Coronary artery (tissue), 2 donors: ENCODE results near the gene HIF3A.

Experiments used
- DNase-seq: peaks from one replicate; pipeline ENCODE4 v3.0.0-alpha.2; 2017; ENCODE audit warnings: low spot score
- H3K27ac ChIP-seq, 2 donors: fragments of 200-600 bp; sonication (generic); one replicate each; pipeline ENCODE4 v1.5.1; 2016 to 2019
- H3K4me3 ChIP-seq: fragments of 200-600 bp; sonication (generic); 2 replicates; pipeline ENCODE4 v1.5.1; 2016; ENCODE audit warnings: mild to moderate bottlenecking, moderate library complexity
- TF ChIP-seq, protein P1 (sequence below): fragments of 200-600 bp; sonication (generic); IDR thresholded peaks from one replicate; pipeline ENCODE4 v1.5.1; 2019; ENCODE audit warnings: antibody characterized with exemption

The HIF3A gene

GRCh38 chr19:46330319-46330918, 33.6 kb downstream of the HIF3A start:
- Histone ChIP-seq H3K4me3 (no peak overlapping the region), H3K27ac (no peak overlapping the region)
- no peak for DNase-seq
- TF ChIP-seq, protein P1, sequence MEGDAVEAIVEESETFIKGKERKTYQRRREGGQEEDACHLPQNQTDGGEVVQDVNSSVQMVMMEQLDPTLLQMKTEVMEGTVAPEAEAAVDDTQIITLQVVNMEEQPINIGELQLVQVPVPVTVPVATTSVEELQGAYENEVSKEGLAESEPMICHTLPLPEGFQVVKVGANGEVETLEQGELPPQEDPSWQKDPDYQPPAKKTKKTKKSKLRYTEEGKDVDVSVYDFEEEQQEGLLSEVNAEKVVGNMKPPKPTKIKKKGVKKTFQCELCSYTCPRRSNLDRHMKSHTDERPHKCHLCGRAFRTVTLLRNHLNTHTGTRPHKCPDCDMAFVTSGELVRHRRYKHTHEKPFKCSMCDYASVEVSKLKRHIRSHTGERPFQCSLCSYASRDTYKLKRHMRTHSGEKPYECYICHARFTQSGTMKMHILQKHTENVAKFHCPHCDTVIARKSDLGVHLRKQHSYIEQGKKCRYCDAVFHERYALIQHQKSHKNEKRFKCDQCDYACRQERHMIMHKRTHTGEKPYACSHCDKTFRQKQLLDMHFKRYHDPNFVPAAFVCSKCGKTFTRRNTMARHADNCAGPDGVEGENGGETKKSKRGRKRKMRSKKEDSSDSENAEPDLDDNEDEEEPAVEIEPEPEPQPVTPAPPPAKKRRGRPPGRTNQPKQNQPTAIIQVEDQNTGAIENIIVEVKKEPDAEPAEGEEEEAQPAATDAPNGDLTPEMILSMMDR: no peak

DNA sequence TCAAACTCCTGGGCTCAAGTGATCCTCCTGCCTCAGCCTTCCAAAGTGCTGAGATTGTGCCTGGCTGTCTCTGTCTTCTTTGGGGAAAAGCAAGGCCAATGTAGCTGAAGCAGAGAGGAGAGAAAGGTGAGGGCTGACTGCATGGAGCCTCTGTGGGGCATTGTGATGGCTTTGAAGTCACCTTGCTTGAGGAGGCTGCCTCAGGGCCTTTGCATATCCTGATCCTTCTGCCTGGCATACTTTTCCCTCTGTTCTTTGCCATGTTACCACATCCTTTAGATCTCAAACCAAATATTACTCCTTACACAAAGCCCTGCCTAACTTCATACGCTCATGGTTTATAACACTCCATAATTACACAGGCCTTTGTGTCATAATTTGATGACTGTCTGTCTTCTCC, 40.6 kb downstream of the HIF3A start:
- TF ChIP-seq, protein P1: no peak
- no peak for DNase-seq
- Histone ChIP-seq H3K4me3 (no peak overlapping the region), H3K27ac (no peak overlapping the region)

DNA sequence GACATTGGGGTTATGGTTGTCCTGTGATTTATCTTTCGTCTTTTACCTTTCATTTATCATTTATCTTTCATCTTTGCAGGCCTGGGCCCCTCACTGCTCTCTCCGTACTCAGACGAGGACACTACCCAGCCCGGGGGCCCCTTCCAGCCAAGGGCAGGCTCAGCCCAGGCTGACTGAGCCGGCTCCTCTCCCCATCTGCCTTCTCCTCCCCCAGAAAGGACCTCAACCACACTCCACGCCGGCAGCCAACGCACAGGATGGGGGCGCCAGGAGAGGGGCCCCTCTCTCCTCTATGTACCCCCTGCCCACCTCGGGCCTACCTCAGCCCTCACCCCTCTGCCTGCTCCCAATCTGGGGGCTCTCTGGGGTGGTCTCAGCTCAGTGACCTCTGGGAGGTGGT, 42.6 kb downstream of the HIF3A start:
- DNase-seq: no peak
- TF ChIP-seq, protein P1: no peak
- H3K4me3 ChIP-seq: no peak overlapping the region
- no peak overlapping the region for H3K27ac ChIP-seq

DNA sequence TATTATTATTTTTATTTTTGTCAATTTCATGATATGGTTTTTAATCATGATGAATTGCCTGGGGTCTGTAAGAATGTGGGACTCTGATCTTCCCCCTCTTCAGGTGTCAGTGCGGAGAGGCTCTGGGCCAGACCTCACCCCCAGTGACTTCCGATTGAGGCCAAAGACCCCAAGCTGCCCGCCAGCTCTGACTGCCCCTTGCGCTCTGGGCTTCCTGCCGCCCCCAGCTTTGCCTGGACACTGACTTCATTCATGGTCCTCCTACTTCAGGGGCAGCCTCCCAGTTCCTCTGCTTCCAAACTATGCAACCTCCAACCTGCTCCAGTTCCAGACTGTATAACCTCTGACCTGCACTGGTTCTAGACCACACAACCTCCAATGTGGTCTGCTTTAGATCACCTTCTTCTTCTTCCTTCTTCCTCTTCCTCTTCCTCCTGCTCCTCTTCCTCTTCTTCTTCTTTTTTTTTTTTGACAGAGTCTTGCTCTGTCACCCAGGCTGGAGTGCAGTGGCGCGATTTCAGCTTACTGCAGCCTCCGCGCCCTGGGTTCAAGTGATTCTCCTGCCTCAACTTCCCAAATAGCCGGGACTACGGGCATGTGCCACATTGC, 43.3 kb downstream of the HIF3A start:
- no peak for DNase-seq
- H3K4me3 ChIP-seq: no peak overlapping the region
- H3K27ac ChIP-seq: no peak overlapping the region
- TF ChIP-seq, protein P1: no peak

- H3K4me3 ChIP-seq: no peak overlapping the region
Observed at GRCh38 chr19:46341937-46342336, 45.1 kb downstream of the HIF3A start.

GRCh38 chr19:46344363-46344762, 47.5 kb downstream of the HIF3A start:
- no peak overlapping the region for H3K4me3 ChIP-seq
- no peak overlapping the region for H3K27ac ChIP-seq
- TF ChIP-seq, protein P1: no peak
- DNase-seq: no peak

More at GRCh38 chr19:46341937-46342336, 45.1 kb downstream of the HIF3A start:
- TF ChIP-seq, protein P1: no peak
- DNase-seq: no peak
- H3K27ac ChIP-seq: no peak overlapping the region

GRCh38 chr19:46345157-46345556, 48.3 kb downstream of the HIF3A start:
- TF ChIP-seq, protein P1: no peak
- Histone ChIP-seq H3K27ac (no peak overlapping the region), H3K4me3 (no peak overlapping the region)
- DNase-seq: no peak
